Measurements from ENCODE around the gene ENDOV. TPM values are rescaled to one million over a fixed set of nuclear protein-coding genes. Genes with fewer than 3 reads are reported as not detected.
A peak's percentile ranks its signal among the peaks of the same experiment; 100 is the strongest.

ENDOV gene
- total and polyA plus RNA-seq, 2 of the 13 experiments (the other 11 are each of a cell fraction or from before 2014, with no cell fraction given), result 15.1 to 17.1 TPM

- TF ChIP-seq ZBED4 (CRISPR knock-in tag; IDR thresholded peaks at IDR 0.05; ENCODE audit: borderline replicate concordance), result no peak
- peak; percentile 69; the same call in 1 of the 2 replicates for TF ChIP-seq BCL6 (CRISPR knock-in tag; IDR thresholded peaks at IDR 0.05)
- peak; percentile 71; the same call in 1 of the 2 replicates for TF ChIP-seq EZH2 (conservative IDR thresholded peaks at IDR 0.05; ENCODE audit: low read depth, low read length)
- TF ChIP-seq SIX1 (CRISPR knock-in tag; IDR thresholded peaks at IDR 0.05; ENCODE audit: borderline replicate concordance), result no peak
- no peak for TF ChIP-seq POLR2A (IDR thresholded peaks at IDR 0.05; ENCODE audit: insufficient read depth in 1 of 2, low read depth in 2 of 2, low read length in 2 of 2)
- no peak for TF ChIP-seq ZC3H13 (CRISPR knock-in tag; IDR thresholded peaks at IDR 0.05)
- TF ChIP-seq SATB2 (CRISPR knock-in tag; IDR thresholded peaks at IDR 0.05), result no peak
- TF ChIP-seq GTF3A (CRISPR knock-in tag; conservative IDR thresholded peaks at IDR 0.05), result no peak
- no peak for TF ChIP-seq ZNF597 (CRISPR knock-in tag; IDR thresholded peaks at IDR 0.05)
- TF ChIP-seq ZGPAT (CRISPR knock-in tag; IDR thresholded peaks at IDR 0.05), result no peak
- no peak for TF ChIP-seq ZNF10 (CRISPR knock-in tag; IDR thresholded peaks at IDR 0.05; ENCODE audit: borderline replicate concordance, low read depth)
- TF ChIP-seq ZSCAN25 (CRISPR knock-in tag; IDR thresholded peaks at IDR 0.05), result no peak
- TF ChIP-seq MTF2 (CRISPR knock-in tag; IDR thresholded peaks at IDR 0.05; ENCODE audit: borderline replicate concordance), result peak; percentile 84; the same call in 1 of the 2 replicates
- TF ChIP-seq GRHL1 (CRISPR knock-in tag; conservative IDR thresholded peaks at IDR 0.05), result no peak
- TF ChIP-seq ZNF253 (CRISPR knock-in tag; IDR thresholded peaks at IDR 0.05; ENCODE audit: borderline replicate concordance), result no peak
- TF ChIP-seq ZNF510 (CRISPR knock-in tag; IDR thresholded peaks at IDR 0.05; ENCODE audit: low read depth), result no peak
- no peak for TF ChIP-seq POGZ (CRISPR knock-in tag; IDR thresholded peaks at IDR 0.05)
- TF ChIP-seq KLF9 (CRISPR knock-in tag; IDR thresholded peaks at IDR 0.05; ENCODE audit: low read depth), result no peak
- no peak for TF ChIP-seq ISL2 (CRISPR knock-in tag; IDR thresholded peaks at IDR 0.05)
Measured at GRCh38 chr17:80476877-80477646, 62.1 kb downstream of the ENDOV start (continued).
